OCI-LY7 (cell line): ENCODE results near the gene FYN. TPM values are rescaled to one million over a fixed set of nuclear protein-coding genes. Genes with fewer than 3 reads are reported as not detected.

Experiments used
- BruUV-seq: library from RNA; stranded (reverse); fragments of 400-500 nt; replicated peaks from 2 replicates; lab custom pipeline; 2021; lab: Mats Ljungman, UMichigan
- CTCF ChIA-PET: fragments of 300-600 bp; sonication (Branson Sonifier 250); formaldehyde crosslinking; loops from one replicate; lab custom pipeline; 2022; ENCODE audit warnings: antibody characterized with exemption; ENCODE audit not compliant: unreplicated experiment; lab: Charles Lee
- POLR2A ChIA-PET: fragments of 300-600 bp; sonication (Branson Sonifier 250); formaldehyde crosslinking; loops from one replicate; lab custom pipeline; 2022; ENCODE audit warnings: antibody characterized with exemption; lab: Charles Lee
- DNase-seq: peaks from one replicate; pipeline ENCODE4 v3.0.0-alpha.2; 2015; ENCODE audit warnings: low spot score
- H2AFZ ChIP-seq: fragments of 200-600 bp; sonication (generic), shearing (Covaris generic); 2 replicates; pipeline ENCODE4 v1.6.1; 2014; ENCODE audit warnings: mild to moderate bottlenecking, antibody characterized with exemption, low read length, moderate library complexity
- H3K27ac ChIP-seq: fragments of 200-600 bp; sonication (generic); 2 replicates; pipeline ENCODE4 v1.5.1; 2014; ENCODE audit warnings: mixed run types, low read depth, mild to moderate bottlenecking, moderate library complexity, low read length, inconsistent platforms; ENCODE audit not compliant: poor library complexity, severe bottlenecking
- H3K36me3 ChIP-seq: fragments of 200-600 bp; sonication (generic); 2 replicates; pipeline ENCODE4 v1.6.1; 2014; ENCODE audit warnings: mild to moderate bottlenecking, antibody characterized with exemption, low read length, moderate library complexity, mixed read lengths; ENCODE audit not compliant: insufficient read depth
- H3K4me1 ChIP-seq: fragments of 200-600 bp; sonication (generic); 2 replicates; pipeline ENCODE4 v1.5.1; 2014; ENCODE audit warnings: mild to moderate bottlenecking, low read length; ENCODE audit not compliant: insufficient read depth, poor library complexity, severe bottlenecking
- H3K4me2 ChIP-seq: fragments of 200-600 bp; sonication (generic); 2 replicates; pipeline ENCODE4 v1.6.1; 2014; ENCODE audit warnings: mild to moderate bottlenecking, low read length
- H3K4me3 ChIP-seq: fragments of 200-600 bp; sonication (generic); 2 replicates; pipeline ENCODE4 v1.5.1; 2014; ENCODE audit warnings: mild to moderate bottlenecking, low read depth, low read length; ENCODE audit not compliant: poor library complexity, severe bottlenecking
- H3K79me2 ChIP-seq: fragments of 200-600 bp; sonication (generic); 2 replicates; pipeline ENCODE4 v1.6.1; 2016; ENCODE audit warnings: low read depth, mild to moderate bottlenecking, low read length, moderate library complexity, mixed read lengths; ENCODE audit not compliant: insufficient read depth
- H3K9me2 ChIP-seq: fragments of 200-600 bp; sonication (generic); 2 replicates; pipeline ENCODE4 v1.6.1; 2016; ENCODE audit warnings: mild to moderate bottlenecking, low read length, mixed read lengths; ENCODE audit not compliant: insufficient read depth
- H3K9me3 ChIP-seq: fragments of 200-600 bp; sonication (generic); 2 replicates; pipeline ENCODE4 v1.6.1; 2014; ENCODE audit warnings: mild to moderate bottlenecking, mixed run types, low read length, mixed read lengths
- H4K20me1 ChIP-seq: fragments of 200-600 bp; sonication (generic); 2 replicates; pipeline ENCODE4 v1.6.1; 2014; ENCODE audit warnings: mild to moderate bottlenecking, antibody characterized with exemption, low read length, moderate library complexity, mixed read lengths; ENCODE audit not compliant: insufficient read depth
- CTCF ChIP-seq: fragments of 200-600 bp; sonication (generic); conservative IDR thresholded peaks from 2 replicates; pipeline ENCODE4 v1.5.1; 2014; ENCODE audit warnings: mild to moderate bottlenecking, antibody characterized with exemption, low read length, moderate library complexity, mixed read lengths
- EZH2phosphoT487 ChIP-seq: fragments of 200-600 bp; sonication (generic); IDR thresholded peaks from 2 replicates; pipeline ENCODE4 v1.6.1; 2018; ENCODE audit warnings: low read depth, borderline replicate concordance, mild to moderate bottlenecking, mixed run types, antibody characterized with exemption, low read length, moderate library complexity, mixed read lengths
- intact Hi-C: fragments of 100-400 bp; cut with micrococcal nuclease; formaldehyde crosslinking; loops from one replicate; pipeline ENCODE4 v1.10.0; 2022; ENCODE audit not compliant: unreplicated experiment
- total RNA-seq, 2 experiments: library from RNA; depleted of rRNA in 1 of 2; stranded (reverse); fragments of >200 nt in 1 of 2; shearing (Covaris generic) in 1 of 2; gene quantifications; 2 replicates each; pipeline ENCODE4 v1.2.3, GENCODE V29; 2014 to 2022

FYN gene
- total RNA-seq, 2 experiments from 2014 or later, result 57.3 to 92.9 TPM

GRCh38 chr6:111861431-111861885 is 11.8 kb downstream of the FYN start:
- Histone ChIP-seq H3K36me3 (no peaks in the 10 kb centered on the region), H3K4me3 (no peak overlapping the region), H3K9me2 (no peaks in the 10 kb centered on the region), H3K79me2 (peaks cover 6% of the 10 kb centered on the region; the same call in 1 of the 2 replicates), H3K4me2 (no peak overlapping the region), H4K20me1 (peaks cover 7% of the 10 kb centered on the region; the same call in 1 of the 2 replicates), H3K27ac (no peak overlapping the region), H2AFZ (no peak overlapping the region), H3K4me1 (no peaks in the 10 kb centered on the region), H3K9me3 (no peaks in the 10 kb centered on the region)
- POLR2A ChIA-PET, result interaction anchor here (1.1 kb wide), 1 partner anchor 11 kb away, joined by 3 read pairs; no protein-coding TSS in a partner anchor
- intact Hi-C loops, result no loop called here
- TF ChIP-seq EZH2phosphoT487 (no peak), CTCF (no peak)
- BruUV-seq, result no TSS peak
- DNase-seq, result no peak
- CTCF ChIA-PET, result no interaction called here

- TF ChIP-seq CTCF (no peak), EZH2phosphoT487 (no peak)
Measured at GRCh38 chr6:111858347-111858746, 14.9 kb downstream of the FYN start.

GRCh38 chr6:111857674-111858337 is 15.4 kb downstream of the FYN start:
- TF ChIP-seq CTCF (no peak), EZH2phosphoT487 (no peak)
- intact Hi-C loops, result no loop called here
- ChIA-PET POLR2A (interaction anchor here (0.8 to 1.1 kb wide), 2 partner anchors 10 to 229 kb away, joined by 3 to 5 read pairs; no protein-coding TSS in a partner anchor), CTCF (no interaction called here)
- no peaks in the 10 kb centered on the region for H3K9me2 ChIP-seq
- no peak overlapping the region for H3K4me2 ChIP-seq
- peaks cover 11% of the 10 kb centered on the region; the same call in 1 of the 2 replicates for H3K79me2 ChIP-seq
- no peaks in the 10 kb centered on the region for H3K4me1 ChIP-seq
- H3K9me3 ChIP-seq, result no peaks in the 10 kb centered on the region
- no peak overlapping the region for H3K4me3 ChIP-seq
- BruUV-seq, result no TSS peak
- H2AFZ ChIP-seq, result no peak overlapping the region
- DNase-seq, result no peak
- no peaks in the 10 kb centered on the region for H3K36me3 ChIP-seq
- no peak overlapping the region for H3K27ac ChIP-seq
- H4K20me1 ChIP-seq, result peaks cover 7% of the 10 kb centered on the region

More at GRCh38 chr6:111858347-111858746, 14.9 kb downstream of the FYN start:
- intact Hi-C loops, result no loop called here
- Histone ChIP-seq H3K36me3 (no peaks in the 10 kb centered on the region), H3K9me3 (no peaks in the 10 kb centered on the region), H3K4me1 (no peaks in the 10 kb centered on the region), H3K79me2 (peaks cover 13% of the 10 kb centered on the region; the same call in 1 of the 2 replicates), H3K4me3 (no peak overlapping the region), H3K9me2 (no peaks in the 10 kb centered on the region), H4K20me1 (peaks cover 7% of the 10 kb centered on the region), H3K4me2 (no peak overlapping the region), H2AFZ (no peak overlapping the region), H3K27ac (no peak overlapping the region)
- ChIA-PET POLR2A (interaction anchor here (0.8 to 1.1 kb wide), 2 partner anchors 10 to 228 kb away, joined by 3 to 5 read pairs; no protein-coding TSS in a partner anchor), CTCF (no interaction called here)
- DNase-seq, result no peak
- no TSS peak for BruUV-seq
